HepG2 (cell line): Measurements from ENCODE around the gene APOM. TPM values are rescaled to one million over a fixed set of nuclear protein-coding genes. Genes with fewer than 3 reads are reported as not detected.
A peak's percentile ranks its signal among the peaks of the same experiment; 100 is the strongest.

Source experiments
- FOXC1 ChIP-seq: sonication (generic); formaldehyde crosslinking; IDR thresholded peaks from 2 replicates; pipeline ENCODE4 v1.8.0; 2022; ENCODE audit warnings: mild to moderate bottlenecking, missing genetic modification reagents, borderline replicate concordance
- GFI1 ChIP-seq: sonication (generic); formaldehyde crosslinking; IDR thresholded peaks from 2 replicates; pipeline ENCODE4 v1.5.0; 2020; ENCODE audit warnings: missing genetic modification reagents, mild to moderate bottlenecking, borderline replicate concordance
- HNRNPLL ChIP-seq: fragments of 200-400 bp; formaldehyde crosslinking; IDR thresholded peaks from 2 replicates; pipeline ENCODE4 v1.6.1; 2017; ENCODE audit warnings: mild to moderate bottlenecking, low read depth, low read length; ENCODE audit not compliant: poor library complexity, severe bottlenecking
- IKZF4 ChIP-seq: sonication (generic); formaldehyde crosslinking; IDR thresholded peaks from 2 replicates; pipeline ENCODE4 v1.5.1; 2020; ENCODE audit warnings: borderline replicate concordance, mild to moderate bottlenecking, low read depth, missing genetic modification reagents; ENCODE audit errors: not compliant biosample characterization
- KLF12 ChIP-seq: sonication (generic); formaldehyde crosslinking; IDR thresholded peaks from 2 replicates; pipeline ENCODE4 v1.4.0; 2020; ENCODE audit warnings: missing genetic modification reagents, borderline replicate concordance
- NR3C1 ChIP-seq: sonication (generic); formaldehyde crosslinking; IDR thresholded peaks from 2 replicates; pipeline ENCODE4 v1.4.0; 2020; ENCODE audit warnings: missing genetic modification reagents
- POGK ChIP-seq: sonication (generic); formaldehyde crosslinking; conservative IDR thresholded peaks from 2 replicates; pipeline ENCODE4 v1.8.0; 2022; ENCODE audit warnings: mild to moderate bottlenecking, moderate library complexity, missing genetic modification reagents
- PRPF4 ChIP-seq: fragments of 200-400 bp; formaldehyde crosslinking; IDR thresholded peaks from 2 replicates; pipeline ENCODE4 v1.6.1; 2016; ENCODE audit warnings: low read length, low read depth; ENCODE audit not compliant: poor library complexity, severe bottlenecking
- SP1 ChIP-seq, 2 experiments: fragments of 450-650 bp in 1 of 2; sonication (generic) in 1 of 2; formaldehyde crosslinking in 1 of 2; IDR thresholded peaks; 2 replicates each; pipeline versions ENCODE4 v1.4.0 to v1.6.1; 2016 to 2020; ENCODE audit warnings: missing genetic modification reagents in 1 of 2
- SRSF9 ChIP-seq: fragments of 200-400 bp; formaldehyde crosslinking; IDR thresholded peaks from 2 replicates; pipeline ENCODE4 v1.6.1; 2018; ENCODE audit warnings: borderline replicate concordance, mild to moderate bottlenecking, low read depth, low read length; ENCODE audit not compliant: insufficient read depth, poor library complexity, severe bottlenecking
- TAF15 ChIP-seq: fragments of 200-400 bp; formaldehyde crosslinking; IDR thresholded peaks from one replicate; pipeline ENCODE4 v1.6.1; 2018; ENCODE audit warnings: mild to moderate bottlenecking, low read depth, low read length; ENCODE audit not compliant: poor library complexity, severe bottlenecking
- TEAD2 ChIP-seq: sonication (generic); formaldehyde crosslinking; IDR thresholded peaks from 2 replicates; pipeline ENCODE4 v1.9.0; 2021; ENCODE audit warnings: missing genetic modification reagents
- TOPORS ChIP-seq: sonication (generic); formaldehyde crosslinking; IDR thresholded peaks from 2 replicates; pipeline ENCODE4 v1.8.0; 2023; ENCODE audit warnings: mild to moderate bottlenecking, missing genetic modification reagents
- ZNF431 ChIP-seq: sonication (generic); formaldehyde crosslinking; IDR thresholded peaks from 2 replicates; pipeline ENCODE4 v1.9.0; 2022; ENCODE audit warnings: missing genetic modification reagents, low read depth, mild to moderate bottlenecking, borderline replicate concordance
- ZNF619 ChIP-seq: sonication (generic); formaldehyde crosslinking; IDR thresholded peaks from 2 replicates; pipeline ENCODE4 v1.4.0; 2020; ENCODE audit warnings: mild to moderate bottlenecking, missing genetic modification reagents
- ZSCAN5A ChIP-seq: sonication (generic); formaldehyde crosslinking; IDR thresholded peaks from 2 replicates; pipeline ENCODE4 v1.8.0; 2022; ENCODE audit warnings: mild to moderate bottlenecking, missing genetic modification reagents, borderline replicate concordance
- polyA plus RNA-seq, 8 experiments: library from polyadenylated mRNA; depleted of rRNA in 3 of 8; stranded (reverse) in 7 of 8; unstranded in 1 of 8; fragments of >200 nt; fragmentation: Illumina TruSeq in 4 of 8; extraction: Trizol in 4 of 8; gene quantifications; 2 replicates each; pipeline versions ENCODE4 v1.2.1 to v1.2.3, GENCODE V29; 2011 to 2016; ENCODE audit warnings: low read depth in 4 of 8, missing spikeins in 1 of 8, mixed read lengths in 1 of 8; ENCODE audit not compliant: insufficient read depth in 1 of 8
- total RNA-seq, 5 experiments: library from RNA; depleted of rRNA; stranded (reverse); fragments of >200 nt; fragmentation: Illumina TruSeq; extraction: Trizol; gene quantifications; 2 replicates each; pipeline ENCODE4 v1.2.3, GENCODE V29; 2016; ENCODE audit warnings: low read depth in 1 of 5
- TF ChIP-seq, protein P1 (sequence below): sonication (generic); formaldehyde crosslinking; IDR thresholded peaks from 2 replicates; pipeline ENCODE4 v1.8.1; 2022; ENCODE audit warnings: mild to moderate bottlenecking, missing genetic modification reagents
- TF ChIP-seq, protein P2 (sequence below): sonication (generic); formaldehyde crosslinking; IDR thresholded peaks from 2 replicates; pipeline ENCODE4 v1.5.1; 2020; ENCODE audit warnings: mild to moderate bottlenecking, missing genetic modification reagents, moderate library complexity

APOM gene
- total and polyA plus RNA-seq, 2 of the 13 experiments (the other 11 are each of a cell fraction or from before 2014, with no cell fraction given) = 98.2 to 1,140 TPM

- TF ChIP-seq PRPF4 = no peak
- TF ChIP-seq NR3C1 (CRISPR knock-in tag) = no peak
- TF ChIP-seq KLF12 (CRISPR knock-in tag) = peak; percentile 67; the same call in 1 of the 2 replicates
- no peak; the same call in 1 of the 2 replicates for TF ChIP-seq FOXC1 (CRISPR knock-in tag)
- peak; percentile 83 for TF ChIP-seq TOPORS (CRISPR knock-in tag)
- TF ChIP-seq, protein P1, sequence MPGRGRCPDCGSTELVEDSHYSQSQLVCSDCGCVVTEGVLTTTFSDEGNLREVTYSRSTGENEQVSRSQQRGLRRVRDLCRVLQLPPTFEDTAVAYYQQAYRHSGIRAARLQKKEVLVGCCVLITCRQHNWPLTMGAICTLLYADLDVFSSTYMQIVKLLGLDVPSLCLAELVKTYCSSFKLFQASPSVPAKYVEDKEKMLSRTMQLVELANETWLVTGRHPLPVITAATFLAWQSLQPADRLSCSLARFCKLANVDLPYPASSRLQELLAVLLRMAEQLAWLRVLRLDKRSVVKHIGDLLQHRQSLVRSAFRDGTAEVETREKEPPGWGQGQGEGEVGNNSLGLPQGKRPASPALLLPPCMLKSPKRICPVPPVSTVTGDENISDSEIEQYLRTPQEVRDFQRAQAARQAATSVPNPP (CRISPR knock-in tag) = peak; percentile 73; the same call in 1 of the 2 replicates
- TF ChIP-seq GFI1 (CRISPR knock-in tag) = no peak; the same call in 1 of the 2 replicates
- TF ChIP-seq, protein P2, sequence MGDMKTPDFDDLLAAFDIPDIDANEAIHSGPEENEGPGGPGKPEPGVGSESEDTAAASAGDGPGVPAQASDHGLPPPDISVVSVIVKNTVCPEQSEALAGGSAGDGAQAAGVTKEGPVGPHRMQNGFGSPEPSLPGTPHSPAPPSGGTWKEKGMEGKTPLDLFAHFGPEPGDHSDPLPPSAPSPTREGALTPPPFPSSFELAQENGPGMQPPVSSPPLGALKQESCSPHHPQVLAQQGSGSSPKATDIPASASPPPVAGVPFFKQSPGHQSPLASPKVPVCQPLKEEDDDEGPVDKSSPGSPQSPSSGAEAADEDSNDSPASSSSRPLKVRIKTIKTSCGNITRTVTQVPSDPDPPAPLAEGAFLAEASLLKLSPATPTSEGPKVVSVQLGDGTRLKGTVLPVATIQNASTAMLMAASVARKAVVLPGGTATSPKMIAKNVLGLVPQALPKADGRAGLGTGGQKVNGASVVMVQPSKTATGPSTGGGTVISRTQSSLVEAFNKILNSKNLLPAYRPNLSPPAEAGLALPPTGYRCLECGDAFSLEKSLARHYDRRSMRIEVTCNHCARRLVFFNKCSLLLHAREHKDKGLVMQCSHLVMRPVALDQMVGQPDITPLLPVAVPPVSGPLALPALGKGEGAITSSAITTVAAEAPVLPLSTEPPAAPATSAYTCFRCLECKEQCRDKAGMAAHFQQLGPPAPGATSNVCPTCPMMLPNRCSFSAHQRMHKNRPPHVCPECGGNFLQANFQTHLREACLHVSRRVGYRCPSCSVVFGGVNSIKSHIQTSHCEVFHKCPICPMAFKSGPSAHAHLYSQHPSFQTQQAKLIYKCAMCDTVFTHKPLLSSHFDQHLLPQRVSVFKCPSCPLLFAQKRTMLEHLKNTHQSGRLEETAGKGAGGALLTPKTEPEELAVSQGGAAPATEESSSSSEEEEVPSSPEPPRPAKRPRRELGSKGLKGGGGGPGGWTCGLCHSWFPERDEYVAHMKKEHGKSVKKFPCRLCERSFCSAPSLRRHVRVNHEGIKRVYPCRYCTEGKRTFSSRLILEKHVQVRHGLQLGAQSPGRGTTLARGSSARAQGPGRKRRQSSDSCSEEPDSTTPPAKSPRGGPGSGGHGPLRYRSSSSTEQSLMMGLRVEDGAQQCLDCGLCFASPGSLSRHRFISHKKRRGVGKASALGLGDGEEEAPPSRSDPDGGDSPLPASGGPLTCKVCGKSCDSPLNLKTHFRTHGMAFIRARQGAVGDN (CRISPR knock-in tag) = peak; percentile 84
- TF ChIP-seq ZNF431 = no peak
- peak; percentile 84 for TF ChIP-seq TAF15
- TF ChIP-seq SP1 (IDR thresholded peaks at IDR 0.05) = no peak
- no peak; the same call in 1 of the 2 replicates for TF ChIP-seq SP1 (CRISPR knock-in tag; IDR thresholded peaks at IDR 0.05)
- TF ChIP-seq POGK (CRISPR knock-in tag) = peak; percentile 93
- TF ChIP-seq TEAD2 (CRISPR knock-in tag) = 0 out of 2 replicates have a peak, but pooled peaks have one; percentile 16
- no peak for TF ChIP-seq SRSF9
- TF ChIP-seq ZSCAN5A (CRISPR knock-in tag) = peak; percentile 38
- no peak for TF ChIP-seq IKZF4
- TF ChIP-seq HNRNPLL = peak; percentile 65
- TF ChIP-seq ZNF619 (CRISPR knock-in tag) = no peak; the same call in 1 of the 2 replicates
Measured at GRCh38 chr6:31665501-31666336, 10.0 kb downstream of the APOM start, which contains the start of gene CSNK2B (continued).
